ENCODE measurements around the gene ADGRL1. TPM values are rescaled to one million over a fixed set of nuclear protein-coding genes. Genes with fewer than 3 reads are reported as not detected.

ADGRL1 gene
- total and polyA plus RNA-seq, 2 experiments from 2014 or later, result 19.6 to 55.8 TPM

- Histone ChIP-seq H3K4me1 (ENCODE audit: low read depth) (peaks cover 42% of the 10 kb centered on the region), H3K27me3 (no peaks in the 10 kb centered on the region), H3K9me3 (ENCODE audit: low read depth) (no peaks in the 10 kb centered on the region), H3K4me3 (no peak overlapping the region), H3K36me3 (no peaks in the 10 kb centered on the region), H3K27ac (no peak overlapping the region)
- DNase-seq (ENCODE audit: low read depth in 1 of 2, low spot score in 1 of 2), result no peak
- no peak for TF ChIP-seq CTCF (IDR thresholded peaks at IDR 0.05; ENCODE audit: low read depth, low read length)
These were observed 91.5 kb downstream of the ADGRL1 start for GRCh38 chr19:14114439-14114838.

GRCh38 chr19:14113762-14114414, 92.1 kb downstream of the ADGRL1 start:
- H3K27me3 ChIP-seq, result no peaks in the 10 kb centered on the region
- H3K9me3 ChIP-seq (ENCODE audit: low read depth), result no peaks in the 10 kb centered on the region
- TF ChIP-seq CTCF (IDR thresholded peaks at IDR 0.05; ENCODE audit: low read depth, low read length), result peak; percentile 35
- H3K4me3 ChIP-seq, result no peak overlapping the region
- H3K4me1 ChIP-seq (ENCODE audit: low read depth), result peaks cover 36% of the 10 kb centered on the region
- peak overlapping the region; percentile 62 for H3K27ac ChIP-seq
- DNase-seq (ENCODE audit: low read depth in 1 of 2, low spot score in 1 of 2), result no peak
- H3K36me3 ChIP-seq, result no peaks in the 10 kb centered on the region

- Histone ChIP-seq H3K4me1 (ENCODE audit: low read depth) (peaks cover 30% of the 10 kb centered on the region), H3K4me3 (no peak overlapping the region), H3K9me3 (ENCODE audit: low read depth) (no peaks in the 10 kb centered on the region), H3K27me3 (no peaks in the 10 kb centered on the region), H3K36me3 (no peaks in the 10 kb centered on the region), H3K27ac (peak overlapping the region; percentile 62)
- DNase-seq (ENCODE audit: low read depth in 1 of 2, low spot score in 1 of 2), result peak in 1 of 2 donors; percentile 53
- no peak for TF ChIP-seq CTCF (IDR thresholded peaks at IDR 0.05; ENCODE audit: low read depth, low read length)
These were observed 93.1 kb downstream of the ADGRL1 start for GRCh38 chr19:14112809-14113385.

DNA sequence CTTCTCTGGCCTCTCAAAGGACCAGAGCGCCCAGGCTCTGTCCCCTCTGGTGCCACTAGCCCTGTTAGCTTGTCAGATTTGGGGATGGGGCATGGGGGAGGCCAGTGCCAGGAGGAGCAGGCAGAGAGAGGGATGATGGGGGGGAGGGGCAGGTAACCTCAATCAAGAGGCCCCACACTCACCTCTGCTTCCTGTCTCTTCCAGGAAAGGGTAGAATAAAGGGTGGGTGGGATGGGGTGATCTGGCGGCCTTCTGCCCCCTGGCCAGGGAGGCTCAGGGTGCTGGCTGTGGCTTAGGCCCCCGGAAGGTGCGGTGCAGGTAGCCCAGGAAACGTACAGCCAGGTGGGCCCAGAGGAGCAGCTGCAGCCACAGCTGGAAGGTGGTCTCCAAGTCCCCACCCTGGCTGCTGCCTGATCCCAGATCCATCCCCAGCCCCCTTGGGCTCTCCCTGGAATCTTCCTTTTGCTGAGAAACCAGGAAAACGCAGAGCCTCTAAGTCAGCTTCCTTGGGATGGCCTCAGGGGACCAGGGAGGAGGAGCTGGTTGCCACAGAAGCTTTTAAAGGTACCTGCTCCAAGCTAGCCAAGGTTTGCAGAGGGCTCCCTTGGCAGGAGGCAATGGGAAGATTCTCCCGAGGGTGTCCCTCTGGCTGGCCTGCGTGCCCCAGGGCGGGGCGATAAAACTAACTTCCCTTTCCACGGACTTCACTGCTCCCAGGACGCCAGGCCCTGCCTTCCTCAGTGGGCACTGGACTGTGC, 93.7 kb downstream of the ADGRL1 start:
- Histone ChIP-seq H3K4me3 (no peak overlapping the region), H3K27me3 (no peaks in the 10 kb centered on the region), H3K36me3 (no peaks in the 10 kb centered on the region), H3K4me1 (ENCODE audit: low read depth) (peaks cover 30% of the 10 kb centered on the region), H3K27ac (peak overlapping the region; percentile 62), H3K9me3 (ENCODE audit: low read depth) (no peaks in the 10 kb centered on the region)
- DNase-seq (ENCODE audit: low read depth in 1 of 2, low spot score in 1 of 2), result peak in 1 of 2 donors; percentile 43
- no peak for TF ChIP-seq CTCF (IDR thresholded peaks at IDR 0.05; ENCODE audit: low read depth, low read length)

- no peaks in the 10 kb centered on the region for H3K36me3 ChIP-seq
- DNase-seq (ENCODE audit: low read depth in 1 of 2, low spot score in 1 of 2), result no peak
- peaks cover 27% of the 10 kb centered on the region for H3K4me1 ChIP-seq (ENCODE audit: low read depth)
- H3K27ac ChIP-seq, result no peak overlapping the region
- no peak overlapping the region for H3K4me3 ChIP-seq
- no peak for TF ChIP-seq CTCF (IDR thresholded peaks at IDR 0.05; ENCODE audit: low read depth, low read length)
- H3K27me3 ChIP-seq, result no peaks in the 10 kb centered on the region
- H3K9me3 ChIP-seq (ENCODE audit: low read depth), result no peaks in the 10 kb centered on the region
These were observed 94.5 kb downstream of the ADGRL1 start for GRCh38 chr19:14111486-14111885.

All from cardiac muscle cell (in vitro differentiated cells and primary cell).